ENCODE measurements around the gene SCD5. TPM values are rescaled to one million over a fixed set of nuclear protein-coding genes. Genes with fewer than 3 reads are reported as not detected.

Gene SCD5
- total RNA-seq, 1 experiment from 2014 or later: 17.2 TPM

DNA sequence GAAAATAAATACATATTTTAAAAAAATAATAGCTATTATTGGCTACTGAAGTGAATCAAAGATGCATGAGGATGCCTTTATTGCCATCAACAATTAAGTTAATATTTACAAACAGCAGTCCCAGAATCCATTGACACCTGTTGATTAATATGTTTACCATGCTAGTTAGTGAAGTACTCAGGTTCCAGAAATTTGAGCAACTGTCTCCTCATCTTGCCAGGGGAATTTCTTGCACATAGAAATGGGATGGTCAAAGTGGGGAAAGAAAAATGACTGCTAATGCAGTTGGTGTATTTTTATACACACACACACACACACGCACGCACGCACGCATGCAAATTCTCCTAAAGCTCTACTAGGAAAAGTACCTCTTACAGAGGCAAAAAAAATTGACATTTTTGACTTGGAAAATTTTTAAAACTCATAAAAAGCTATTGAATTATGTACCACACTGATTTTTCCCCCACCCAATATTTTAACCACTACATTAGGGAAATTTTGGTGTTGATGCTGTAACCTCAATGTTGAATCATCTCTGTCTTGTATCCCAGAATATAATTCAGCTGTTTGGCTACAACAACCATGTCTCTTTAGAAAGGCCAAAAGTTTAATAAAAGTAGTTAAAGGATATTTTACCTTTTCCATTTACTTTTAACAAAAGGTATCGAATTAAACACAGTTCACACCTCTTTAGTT, 131.5 kb downstream of the SCD5 start:
- Histone ChIP-seq H3K4me1 (replicated peaks) (no peaks in the 10 kb centered on the region), H3K4me3 (no peak overlapping the region), H3K36me3 (no peaks in the 10 kb centered on the region), H3K27ac (no peak overlapping the region), H3K27me3 (replicated peaks) (no peaks in the 10 kb centered on the region), H3K9me3 (replicated peaks) (no peaks in the 10 kb centered on the region)
- DNase-seq (ENCODE audit: low read depth in 1 of 2, low spot score in 2 of 2): no peak

- Histone ChIP-seq H3K27ac (no peak overlapping the region), H3K27me3 (replicated peaks) (no peaks in the 10 kb centered on the region), H3K9me3 (replicated peaks) (no peaks in the 10 kb centered on the region), H3K4me1 (replicated peaks) (no peaks in the 10 kb centered on the region), H3K36me3 (no peaks in the 10 kb centered on the region), H3K4me3 (no peak overlapping the region)
- no peak for DNase-seq (ENCODE audit: low read depth in 1 of 2, low spot score in 2 of 2)
Observed at GRCh38 chr4:82661181-82661992, 137.2 kb downstream of the SCD5 start.

DNA sequence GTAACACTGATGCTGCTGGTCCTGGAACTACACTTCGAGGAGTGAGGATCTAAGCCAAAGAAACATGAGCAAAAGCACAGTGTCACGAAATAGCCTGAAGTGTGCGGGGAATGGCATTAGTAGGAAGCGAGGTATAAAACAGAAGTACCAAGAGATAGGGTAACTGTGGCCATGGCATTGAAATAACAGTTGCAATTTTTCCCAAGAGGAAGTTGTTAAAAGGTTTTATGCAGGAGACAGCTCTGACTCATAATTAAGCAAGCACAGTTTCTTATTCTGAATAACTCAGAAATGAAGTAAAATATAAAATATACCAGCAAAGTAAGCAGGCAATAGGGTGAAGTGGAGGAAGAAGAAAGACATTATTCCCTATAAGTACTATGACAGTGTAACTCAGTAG, 146.5 kb downstream of the SCD5 start:
- H3K27ac ChIP-seq: no peak overlapping the region
- no peaks in the 10 kb centered on the region for H3K27me3 ChIP-seq (replicated peaks)
- no peaks in the 10 kb centered on the region for H3K36me3 ChIP-seq
- H3K9me3 ChIP-seq (replicated peaks): no peaks in the 10 kb centered on the region
- no peak for DNase-seq (ENCODE audit: low read depth in 1 of 2, low spot score in 2 of 2)
- H3K4me3 ChIP-seq: no peak overlapping the region
- H3K4me1 ChIP-seq (replicated peaks): no peaks in the 10 kb centered on the region

DNA sequence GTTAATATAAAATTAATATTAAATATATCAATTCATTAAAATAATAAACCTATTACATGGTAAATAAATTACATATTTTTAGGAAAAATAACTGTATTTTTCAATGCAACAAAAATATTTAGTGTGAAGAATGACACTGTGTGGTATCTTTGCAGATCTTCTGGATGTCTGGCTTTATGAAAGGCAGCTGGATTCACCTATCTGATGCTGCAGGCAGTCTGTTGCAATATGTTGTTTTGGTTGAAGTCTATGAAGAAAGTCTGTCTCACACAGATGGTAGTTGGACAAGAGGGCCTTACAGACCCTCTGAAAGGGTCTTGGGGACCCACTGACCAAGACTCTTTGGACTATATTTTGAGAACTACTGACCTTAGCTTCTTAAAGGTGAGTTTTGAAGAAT, 147.7 kb downstream of the SCD5 start:
- no peak overlapping the region for H3K27ac ChIP-seq
- H3K4me1 ChIP-seq (replicated peaks): no peaks in the 10 kb centered on the region
- DNase-seq (ENCODE audit: low read depth in 1 of 2, low spot score in 2 of 2): no peak
- H3K36me3 ChIP-seq: no peaks in the 10 kb centered on the region
- no peaks in the 10 kb centered on the region for H3K9me3 ChIP-seq (replicated peaks)
- no peak overlapping the region for H3K4me3 ChIP-seq
- H3K27me3 ChIP-seq (replicated peaks): no peaks in the 10 kb centered on the region

- no peak for DNase-seq (ENCODE audit: low read depth in 1 of 2, low spot score in 2 of 2)
Observed at GRCh38 chr4:82648356-82648755, 150.2 kb downstream of the SCD5 start.

DNA sequence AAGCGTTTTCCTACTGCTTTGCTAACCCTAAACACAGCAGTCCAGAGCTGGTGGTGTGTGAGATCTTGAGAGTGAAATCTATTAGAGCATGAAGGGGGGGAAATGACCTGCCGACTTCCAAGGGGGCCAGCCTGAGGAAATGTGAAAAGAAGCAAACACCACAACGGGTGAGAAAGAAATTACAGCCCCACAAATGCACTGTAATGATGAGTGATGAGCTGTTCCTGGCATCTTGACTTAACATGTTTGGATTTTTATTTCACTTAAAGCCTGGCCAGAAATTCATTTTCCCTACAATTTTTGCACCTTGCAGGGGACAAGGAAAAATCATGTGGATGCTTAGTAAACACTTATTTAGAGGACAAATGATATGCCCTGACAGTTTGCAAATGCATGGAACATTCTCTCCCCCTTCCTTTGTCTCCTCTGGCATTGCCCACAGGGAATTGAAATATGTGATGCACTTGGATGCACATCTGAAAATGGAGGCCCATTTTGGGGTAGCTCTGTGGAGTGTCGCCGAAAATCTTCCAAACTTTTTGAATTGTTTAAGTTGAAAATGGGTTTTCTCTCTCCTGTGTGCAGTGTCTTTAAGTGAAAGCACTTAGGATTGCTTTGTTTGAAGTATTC, 152.5 kb downstream of the SCD5 start:
- Histone ChIP-seq H3K27ac (no peak overlapping the region), H3K4me1 (replicated peaks) (peaks cover 8% of the 10 kb centered on the region), H3K36me3 (no peaks in the 10 kb centered on the region), H3K4me3 (no peak overlapping the region), H3K27me3 (replicated peaks) (no peaks in the 10 kb centered on the region), H3K9me3 (replicated peaks) (no peaks in the 10 kb centered on the region)
- no peak for DNase-seq (ENCODE audit: low read depth in 1 of 2, low spot score in 2 of 2)

More at GRCh38 chr4:82648356-82648755, 150.2 kb downstream of the SCD5 start:
- Histone ChIP-seq H3K27ac (no peak overlapping the region), H3K4me3 (no peak overlapping the region), H3K27me3 (replicated peaks) (no peaks in the 10 kb centered on the region), H3K4me1 (replicated peaks) (peaks cover 8% of the 10 kb centered on the region), H3K9me3 (replicated peaks) (no peaks in the 10 kb centered on the region), H3K36me3 (no peaks in the 10 kb centered on the region)

- Histone ChIP-seq H3K9me3 (replicated peaks) (no peaks in the 10 kb centered on the region), H3K27ac (no peak overlapping the region), H3K36me3 (no peaks in the 10 kb centered on the region), H3K4me3 (no peak overlapping the region), H3K4me1 (replicated peaks) (peaks cover 8% of the 10 kb centered on the region), H3K27me3 (replicated peaks) (no peaks in the 10 kb centered on the region)
- DNase-seq (ENCODE audit: low read depth in 1 of 2, low spot score in 2 of 2): no peak
Observed at GRCh38 chr4:82644734-82645126, 153.9 kb downstream of the SCD5 start.

GRCh38 chr4:82643994-82644733, 154.4 kb downstream of the SCD5 start:
- DNase-seq (ENCODE audit: low read depth in 1 of 2, low spot score in 2 of 2): peak in 1 of 2 experiments; percentile 34
- Histone ChIP-seq H3K27ac (no peak overlapping the region), H3K4me3 (no peak overlapping the region), H3K36me3 (no peaks in the 10 kb centered on the region), H3K27me3 (replicated peaks) (no peaks in the 10 kb centered on the region), H3K9me3 (replicated peaks) (no peaks in the 10 kb centered on the region), H3K4me1 (replicated peaks) (peaks cover 8% of the 10 kb centered on the region)

DNA sequence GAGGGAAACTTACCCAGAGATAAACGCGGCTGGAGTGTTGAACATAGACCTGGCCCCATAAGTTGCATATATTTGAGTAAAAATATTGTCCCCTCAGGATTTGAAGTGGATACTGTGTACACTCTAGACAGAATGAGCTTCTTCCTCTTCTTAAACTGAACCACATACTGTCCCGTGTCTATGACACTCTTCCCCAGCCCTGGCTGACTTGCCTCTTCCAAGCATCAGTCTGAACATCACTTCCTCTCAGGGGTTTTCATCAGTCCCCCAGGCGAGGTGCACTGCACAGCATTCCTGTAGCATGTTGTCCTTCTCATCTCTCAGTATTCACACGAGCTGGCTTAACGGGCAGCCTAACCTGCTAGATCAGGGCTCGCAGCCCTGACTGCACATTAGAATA, 156.3 kb downstream of the SCD5 start:
- Histone ChIP-seq H3K4me1 (replicated peaks) (peaks cover 8% of the 10 kb centered on the region), H3K27ac (no peak overlapping the region), H3K36me3 (no peaks in the 10 kb centered on the region), H3K9me3 (replicated peaks) (no peaks in the 10 kb centered on the region), H3K27me3 (replicated peaks) (no peaks in the 10 kb centered on the region), H3K4me3 (no peak overlapping the region)
- no peak for DNase-seq (ENCODE audit: low read depth in 1 of 2, low spot score in 2 of 2)

GRCh38 chr4:82640540-82640939, 158.1 kb downstream of the SCD5 start:
- H3K4me1 ChIP-seq (replicated peaks): peaks cover 8% of the 10 kb centered on the region

DNA sequence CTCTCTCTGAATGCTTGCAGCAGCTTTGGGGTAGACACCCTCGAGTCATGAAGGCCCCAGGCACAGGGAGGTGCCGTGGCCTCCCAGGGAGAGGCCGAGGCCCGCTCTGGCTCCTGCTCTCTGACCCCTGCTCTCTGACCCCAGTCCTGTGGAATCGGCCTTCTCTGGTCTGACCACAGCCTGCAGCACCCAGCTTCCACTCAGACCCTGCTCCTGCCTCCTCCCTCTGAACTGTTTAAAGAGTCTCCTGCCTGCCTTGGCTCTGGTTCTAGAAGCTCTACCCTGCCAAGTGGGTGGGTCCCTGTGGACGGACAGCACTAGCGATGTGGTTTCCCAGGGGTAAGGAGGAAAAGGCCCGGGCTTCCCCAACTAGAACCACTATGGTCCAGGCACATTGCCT, 158.6 kb downstream of the SCD5 start:
- H3K27ac ChIP-seq: no peak overlapping the region
- no peaks in the 10 kb centered on the region for H3K36me3 ChIP-seq
- no peaks in the 10 kb centered on the region for H3K27me3 ChIP-seq (replicated peaks)
- DNase-seq (ENCODE audit: low read depth in 1 of 2, low spot score in 2 of 2): no peak
- peaks cover 8% of the 10 kb centered on the region for H3K4me1 ChIP-seq (replicated peaks)
- H3K9me3 ChIP-seq (replicated peaks): no peaks in the 10 kb centered on the region
- no peak overlapping the region for H3K4me3 ChIP-seq

More at GRCh38 chr4:82640540-82640939, 158.1 kb downstream of the SCD5 start:
- H3K27me3 ChIP-seq (replicated peaks): no peaks in the 10 kb centered on the region
- no peak for DNase-seq (ENCODE audit: low read depth in 1 of 2, low spot score in 2 of 2)
- no peak overlapping the region for H3K27ac ChIP-seq
- H3K36me3 ChIP-seq: no peaks in the 10 kb centered on the region
- H3K9me3 ChIP-seq (replicated peaks): no peaks in the 10 kb centered on the region
- no peak overlapping the region for H3K4me3 ChIP-seq

DNA sequence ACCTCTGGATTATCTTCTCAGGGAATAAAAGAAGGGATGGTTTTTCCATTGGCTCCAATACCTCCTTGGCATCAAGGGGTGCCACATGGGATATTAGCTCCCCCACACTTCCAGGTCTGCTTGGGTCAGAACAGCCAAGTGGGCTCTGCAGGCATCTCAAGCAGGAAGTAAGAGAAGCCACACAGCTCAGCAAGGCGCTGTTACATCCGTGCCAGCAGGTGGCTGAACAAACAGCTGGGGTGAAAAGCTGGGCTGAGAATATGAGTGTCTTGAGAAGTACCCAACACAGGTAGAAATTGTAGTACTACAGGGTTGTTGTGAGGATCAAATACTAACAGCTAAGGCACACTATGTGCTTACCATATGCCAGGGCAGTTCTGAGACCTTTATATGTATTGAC, 160.1 kb downstream of the SCD5 start:
- no peaks in the 10 kb centered on the region for H3K36me3 ChIP-seq
- no peak overlapping the region for H3K4me3 ChIP-seq
- H3K9me3 ChIP-seq (replicated peaks): no peaks in the 10 kb centered on the region
- H3K27me3 ChIP-seq (replicated peaks): no peaks in the 10 kb centered on the region
- DNase-seq (ENCODE audit: low read depth in 1 of 2, low spot score in 2 of 2): no peak
- H3K27ac ChIP-seq: no peak overlapping the region
- H3K4me1 ChIP-seq (replicated peaks): no peaks in the 10 kb centered on the region

DNA sequence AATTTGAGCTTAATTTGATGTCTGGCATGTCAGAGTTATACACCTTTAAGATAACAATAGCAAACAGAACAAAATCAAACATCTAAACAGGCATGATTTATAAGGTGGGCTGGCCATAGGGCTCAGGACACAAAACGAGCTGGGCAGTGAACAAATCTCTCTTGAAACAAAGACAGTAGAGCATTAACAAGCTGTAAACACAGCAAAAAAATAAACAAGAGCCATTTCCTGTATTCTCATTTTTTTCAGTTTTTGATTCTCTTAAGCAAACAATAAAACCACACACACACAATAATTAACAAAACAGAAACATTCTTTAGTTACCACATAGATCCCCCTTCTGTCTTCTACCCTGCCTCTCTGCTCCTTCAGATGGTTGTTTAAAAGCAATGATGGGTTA, 168.5 kb downstream of the SCD5 start:
- Histone ChIP-seq H3K27me3 (replicated peaks) (no peaks in the 10 kb centered on the region), H3K4me1 (replicated peaks) (peaks cover 19% of the 10 kb centered on the region), H3K4me3 (no peak overlapping the region), H3K36me3 (no peaks in the 10 kb centered on the region), H3K27ac (no peak overlapping the region), H3K9me3 (replicated peaks) (no peaks in the 10 kb centered on the region; the same call in 1 of the 2 replicates)
- DNase-seq (ENCODE audit: low read depth in 1 of 2, low spot score in 2 of 2): peak in 1 of 2 experiments; percentile 58

All from SJSA1 (cell line).